Endothelial cell of umbilical vein (primary cell): ENCODE measurements around the gene SNX5.

Experiments
- EZH2 ChIP-seq: IDR thresholded peaks from 2 replicates; pipeline ENCODE4 v1.6.1; 2012; ENCODE audit warnings: borderline replicate concordance, low read depth, mild to moderate bottlenecking, moderate library complexity, low read length, inconsistent platforms; ENCODE audit not compliant: severe bottlenecking
- GATA2 ChIP-seq: IDR thresholded peaks from 2 replicates; pipeline ENCODE4 v1.7.0; 2011; ENCODE audit warnings: low read depth, mild to moderate bottlenecking, moderate library complexity, mixed read lengths, low read length; ENCODE audit not compliant: insufficient read length, insufficient read depth
- MYC ChIP-seq: IDR thresholded peaks from one replicate; pipeline ENCODE4 v1.6.1; 2011; ENCODE audit warnings: mild to moderate bottlenecking, low read depth, low read length
- POLR2A ChIP-seq: IDR thresholded peaks from 2 replicates; pipeline ENCODE4 v1.6.1; 2012; ENCODE audit warnings: low read depth, mild to moderate bottlenecking, control low read depth, low read length
- POLR2AphosphoS5 ChIP-seq: IDR thresholded peaks from 2 replicates; pipeline ENCODE4 v1.6.1; 2012; ENCODE audit warnings: low read depth, mild to moderate bottlenecking, control low read depth, low read length, moderate library complexity; ENCODE audit not compliant: insufficient read depth
- TF ChIP-seq, protein P1 (sequence below), 2 donors: IDR thresholded peaks; 1 replicate in 1 of 2; 2 replicates in 1 of 2; pipeline ENCODE4 v1.5.1; 2011; ENCODE audit warnings: low read length in 2 of 2, mild to moderate bottlenecking in 2 of 2, moderate library complexity in 2 of 2, control low read depth in 1 of 2, inconsistent platforms in 1 of 2, low read depth in 1 of 2; ENCODE audit not compliant: insufficient read depth in 1 of 2; ENCODE audit errors: extremely low read depth in 1 of 2
- TF ChIP-seq, protein P2 (sequence below): IDR thresholded peaks from 2 replicates; pipeline ENCODE4 v1.6.1; 2011; ENCODE audit not compliant: insufficient read depth, insufficient read length

DNA sequence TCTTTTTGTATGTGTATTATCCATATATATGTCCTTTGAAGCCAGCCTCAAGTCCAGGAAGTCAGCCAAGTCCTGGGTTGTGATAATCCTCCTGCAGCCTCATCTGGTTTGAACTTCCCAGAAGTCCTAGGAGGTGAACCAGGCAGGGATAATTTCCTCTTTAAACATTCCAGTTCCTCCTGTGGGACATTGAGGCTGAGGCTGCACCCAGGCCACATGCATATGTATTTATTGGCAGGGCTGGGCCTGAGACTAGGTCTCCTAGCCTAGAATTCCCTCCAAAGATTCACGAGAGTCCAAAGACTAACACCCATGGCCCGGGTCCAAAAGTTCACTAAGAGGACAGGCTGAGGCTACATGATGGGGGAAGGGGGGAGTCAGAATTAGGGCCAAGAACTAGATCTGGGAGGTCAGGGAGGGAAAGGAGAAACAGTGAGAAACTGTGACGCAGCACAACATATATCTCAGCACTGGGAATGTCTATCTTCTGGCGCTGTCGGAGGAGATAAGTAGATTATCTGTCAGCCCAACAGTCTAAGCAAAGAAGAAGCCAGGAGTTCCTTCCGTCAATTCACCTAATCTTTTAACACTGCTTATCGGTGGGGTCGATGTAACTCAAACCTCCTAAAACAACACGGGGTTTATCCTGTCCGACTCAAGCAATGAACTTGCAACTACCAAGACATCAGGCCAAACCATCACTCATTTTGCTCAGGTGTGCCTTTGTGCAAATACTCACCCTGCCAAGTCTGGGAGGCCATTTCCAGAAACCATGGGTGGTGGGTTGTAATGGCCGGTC lies 43.3 kb downstream of the SNX5 start:
- TF ChIP-seq POLR2A (no peak), EZH2 (no peak), POLR2AphosphoS5 (no peak), GATA2 (no peak), MYC (no peak)
- TF ChIP-seq, protein P1, sequence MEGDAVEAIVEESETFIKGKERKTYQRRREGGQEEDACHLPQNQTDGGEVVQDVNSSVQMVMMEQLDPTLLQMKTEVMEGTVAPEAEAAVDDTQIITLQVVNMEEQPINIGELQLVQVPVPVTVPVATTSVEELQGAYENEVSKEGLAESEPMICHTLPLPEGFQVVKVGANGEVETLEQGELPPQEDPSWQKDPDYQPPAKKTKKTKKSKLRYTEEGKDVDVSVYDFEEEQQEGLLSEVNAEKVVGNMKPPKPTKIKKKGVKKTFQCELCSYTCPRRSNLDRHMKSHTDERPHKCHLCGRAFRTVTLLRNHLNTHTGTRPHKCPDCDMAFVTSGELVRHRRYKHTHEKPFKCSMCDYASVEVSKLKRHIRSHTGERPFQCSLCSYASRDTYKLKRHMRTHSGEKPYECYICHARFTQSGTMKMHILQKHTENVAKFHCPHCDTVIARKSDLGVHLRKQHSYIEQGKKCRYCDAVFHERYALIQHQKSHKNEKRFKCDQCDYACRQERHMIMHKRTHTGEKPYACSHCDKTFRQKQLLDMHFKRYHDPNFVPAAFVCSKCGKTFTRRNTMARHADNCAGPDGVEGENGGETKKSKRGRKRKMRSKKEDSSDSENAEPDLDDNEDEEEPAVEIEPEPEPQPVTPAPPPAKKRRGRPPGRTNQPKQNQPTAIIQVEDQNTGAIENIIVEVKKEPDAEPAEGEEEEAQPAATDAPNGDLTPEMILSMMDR (IDR thresholded peaks at IDR 0.05; ENCODE audit: extremely low read depth in 1 of 2, insufficient read depth in 1 of 2, low read depth in 1 of 2, low read length in 2 of 2) = no peak
- TF ChIP-seq, protein P2, sequence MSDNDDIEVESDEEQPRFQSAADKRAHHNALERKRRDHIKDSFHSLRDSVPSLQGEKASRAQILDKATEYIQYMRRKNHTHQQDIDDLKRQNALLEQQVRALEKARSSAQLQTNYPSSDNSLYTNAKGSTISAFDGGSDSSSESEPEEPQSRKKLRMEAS = no peak
